Measurements from ENCODE around the gene PFN4.

PFN4 gene

GRCh38 chr2:24110660-24111303 is 12.4 kb downstream of the PFN4 start:
- no peak for TF ChIP-seq ZBTB7A (IDR thresholded peaks at IDR 0.05; ENCODE audit: low read depth)

- no peak for TF ChIP-seq TAF1 (IDR thresholded peaks at IDR 0.05; ENCODE audit: low read depth)
Measured at GRCh38 chr2:24107336-24107735, 15.8 kb downstream of the PFN4 start.

- TF ChIP-seq RAD21 (IDR thresholded peaks at IDR 0.05; ENCODE audit: low read depth) (no peak), TEAD4 (IDR thresholded peaks at IDR 0.05) (no peak), USF1 (IDR thresholded peaks at IDR 0.05) (no peak), FOXM1 (IDR thresholded peaks at IDR 0.05; ENCODE audit: borderline replicate concordance, low read depth) (no peak), TCF12 (IDR thresholded peaks at IDR 0.05; ENCODE audit: low read depth) (no peak), ZBTB7A (IDR thresholded peaks at IDR 0.05; ENCODE audit: low read depth) (no peak), TAF1 (IDR thresholded peaks at IDR 0.05; ENCODE audit: low read depth) (no peak), CEBPB (IDR thresholded peaks at IDR 0.05) (no peak), CREB1 (IDR thresholded peaks at IDR 0.05; ENCODE audit: low read depth) (no peak), YY1 (IDR thresholded peaks at IDR 0.05; ENCODE audit: low read depth) (no peak), EP300 (IDR thresholded peaks at IDR 0.05; ENCODE audit: borderline replicate concordance) (no peak), REST (IDR thresholded peaks at IDR 0.05; ENCODE audit: low read depth) (no peak), NFIC (IDR thresholded peaks at IDR 0.05) (no peak), EGR1 (IDR thresholded peaks at IDR 0.05) (no peak)
Measured at GRCh38 chr2:24106786-24107185, 16.3 kb downstream of the PFN4 start.

- no peak for TF ChIP-seq YY1 (IDR thresholded peaks at IDR 0.05; ENCODE audit: low read depth)
- no peak for TF ChIP-seq FOXM1 (IDR thresholded peaks at IDR 0.05; ENCODE audit: borderline replicate concordance, low read depth)
- no peak for TF ChIP-seq EP300 (IDR thresholded peaks at IDR 0.05; ENCODE audit: borderline replicate concordance)
- no peak for TF ChIP-seq ZBTB7A (IDR thresholded peaks at IDR 0.05; ENCODE audit: low read depth)
- no peak for TF ChIP-seq RAD21 (IDR thresholded peaks at IDR 0.05; ENCODE audit: low read depth)
- no peak for TF ChIP-seq USF1 (IDR thresholded peaks at IDR 0.05)
- no peak for TF ChIP-seq TEAD4 (IDR thresholded peaks at IDR 0.05)
- no peak for TF ChIP-seq TCF12 (IDR thresholded peaks at IDR 0.05; ENCODE audit: low read depth)
- no peak for TF ChIP-seq MAX (IDR thresholded peaks at IDR 0.05)
- TF ChIP-seq NFIC (IDR thresholded peaks at IDR 0.05), result no peak
- no peak for TF ChIP-seq EGR1 (IDR thresholded peaks at IDR 0.05)
- no peak for TF ChIP-seq REST (IDR thresholded peaks at IDR 0.05; ENCODE audit: low read depth)
Measured at GRCh38 chr2:24105816-24106215, 17.3 kb downstream of the PFN4 start.

- TF ChIP-seq TCF12 (IDR thresholded peaks at IDR 0.05; ENCODE audit: low read depth) (peak; percentile 71; the same call in 1 of the 2 replicates), USF1 (IDR thresholded peaks at IDR 0.05) (no peak), NFIC (IDR thresholded peaks at IDR 0.05) (0 out of 2 replicates have a peak, but pooled peaks have one; percentile 9), EGR1 (IDR thresholded peaks at IDR 0.05) (peak; percentile 91), EP300 (IDR thresholded peaks at IDR 0.05; ENCODE audit: borderline replicate concordance) (peak; percentile 51; the same call in 1 of the 2 replicates)
Measured at GRCh38 chr2:24104906-24105305, 18.2 kb downstream of the PFN4 start.

GRCh38 chr2:24104110-24104650 is 19.0 kb downstream of the PFN4 start:
- TF ChIP-seq ZBTB7A (IDR thresholded peaks at IDR 0.05; ENCODE audit: low read depth) (no peak), REST (IDR thresholded peaks at IDR 0.05; ENCODE audit: low read depth) (no peak)

Data from Ishikawa (cell line).